Adrenal gland (tissue), 5 donors: ENCODE results near the gene EIPR1.

Experiments used
- POLR2A ChIP-seq, 2 donors: fragments of 450-650 bp; IDR thresholded peaks; one replicate each; pipeline ENCODE4 v1.6.1; 2017; ENCODE audit warnings: antibody characterized with exemption in 2 of 2, mild to moderate bottlenecking in 2 of 2, moderate library complexity in 1 of 2
- TF ChIP-seq, protein P1 (sequence below), 6 experiments: fragments of 450-650 bp in 4 of 6; fragments of 200-600 bp in 2 of 6; sonication (generic) in 1 of 6; IDR thresholded peaks; 1 replicate in 5 of 6; 2 replicates in 1 of 6; pipeline versions ENCODE4 v1.5.1 to v1.8.0; 2016 to 2021; ENCODE audit warnings: antibody characterized with exemption in 6 of 6, mild to moderate bottlenecking in 2 of 6, moderate library complexity in 1 of 6
- donor health status: DM: no; HTN: no; CAD: no.

DNA sequence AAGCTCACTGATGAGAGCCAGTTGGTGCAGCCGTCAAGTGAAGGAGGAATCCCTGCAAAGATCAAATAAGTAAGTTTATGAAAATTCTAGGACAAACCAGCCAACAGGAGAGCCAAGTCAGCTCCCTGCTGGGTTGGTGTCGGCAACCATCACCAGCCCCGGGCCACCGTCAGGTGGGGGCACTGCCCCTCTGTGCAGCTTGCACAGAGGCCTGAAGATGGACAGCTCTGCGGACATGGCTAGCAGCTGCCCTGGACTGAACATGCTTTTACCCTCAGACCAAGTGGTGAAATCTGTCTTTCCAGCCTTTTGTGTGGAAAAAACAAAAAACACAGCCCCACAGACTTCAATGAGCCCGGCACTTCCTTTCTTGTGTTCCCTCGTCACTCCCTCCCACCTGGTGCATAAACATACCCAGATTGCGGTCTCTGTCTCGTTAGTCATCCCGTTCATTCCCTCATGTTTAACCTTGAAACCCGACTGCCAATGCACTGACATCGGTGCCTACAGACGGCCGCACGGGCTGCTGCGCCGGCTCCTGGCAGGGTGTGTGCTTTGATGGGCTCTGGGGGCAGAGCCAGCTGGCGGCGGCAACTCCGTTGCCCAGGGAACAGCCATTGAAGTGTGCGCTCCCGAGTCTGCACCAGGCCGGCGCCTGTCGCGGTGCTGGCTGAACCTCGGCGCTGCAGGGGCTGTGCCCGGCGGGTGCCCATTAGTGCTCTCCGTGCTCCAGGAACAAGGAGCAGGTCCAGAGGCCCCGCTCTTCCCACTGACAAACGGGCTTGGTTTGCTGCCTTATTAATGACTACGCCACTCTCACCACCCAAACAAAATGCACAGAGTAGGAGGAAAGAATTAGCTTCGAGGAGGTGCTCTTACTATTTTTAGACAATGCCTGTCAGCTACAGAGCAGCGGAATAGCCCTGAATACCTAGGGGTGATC, 95.3 kb downstream of the EIPR1 start:
- TF ChIP-seq, protein P1, sequence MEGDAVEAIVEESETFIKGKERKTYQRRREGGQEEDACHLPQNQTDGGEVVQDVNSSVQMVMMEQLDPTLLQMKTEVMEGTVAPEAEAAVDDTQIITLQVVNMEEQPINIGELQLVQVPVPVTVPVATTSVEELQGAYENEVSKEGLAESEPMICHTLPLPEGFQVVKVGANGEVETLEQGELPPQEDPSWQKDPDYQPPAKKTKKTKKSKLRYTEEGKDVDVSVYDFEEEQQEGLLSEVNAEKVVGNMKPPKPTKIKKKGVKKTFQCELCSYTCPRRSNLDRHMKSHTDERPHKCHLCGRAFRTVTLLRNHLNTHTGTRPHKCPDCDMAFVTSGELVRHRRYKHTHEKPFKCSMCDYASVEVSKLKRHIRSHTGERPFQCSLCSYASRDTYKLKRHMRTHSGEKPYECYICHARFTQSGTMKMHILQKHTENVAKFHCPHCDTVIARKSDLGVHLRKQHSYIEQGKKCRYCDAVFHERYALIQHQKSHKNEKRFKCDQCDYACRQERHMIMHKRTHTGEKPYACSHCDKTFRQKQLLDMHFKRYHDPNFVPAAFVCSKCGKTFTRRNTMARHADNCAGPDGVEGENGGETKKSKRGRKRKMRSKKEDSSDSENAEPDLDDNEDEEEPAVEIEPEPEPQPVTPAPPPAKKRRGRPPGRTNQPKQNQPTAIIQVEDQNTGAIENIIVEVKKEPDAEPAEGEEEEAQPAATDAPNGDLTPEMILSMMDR (IDR thresholded peaks at IDR 0.05) = peak in 1 of 6 experiments; percentile 19
- no peak for TF ChIP-seq POLR2A (IDR thresholded peaks at IDR 0.05)
